Gastrocnemius medialis (tissue), 4 donors: ENCODE measurements around the gene NGEF.

Source experiments
- POLR2A ChIP-seq, 2 donors: fragments of 450-650 bp; IDR thresholded peaks; one replicate each; pipeline ENCODE4 v1.6.1; 2017; ENCODE audit warnings: antibody characterized with exemption in 2 of 2, mild to moderate bottlenecking in 2 of 2, moderate library complexity in 2 of 2
- TF ChIP-seq, protein P1 (sequence below), 5 experiments: fragments of 450-650 bp in 3 of 5; fragments of 200-600 bp in 2 of 5; sonication (generic) in 2 of 5; IDR thresholded peaks in 4 of 5; conservative IDR thresholded peaks in 1 of 5; 1 replicate in 4 of 5; 2 replicates in 1 of 5; pipeline ENCODE4 v1.5.1; 2016 to 2019; ENCODE audit warnings: antibody characterized with exemption in 5 of 5, mild to moderate bottlenecking in 3 of 5, moderate library complexity in 3 of 5

DNA sequence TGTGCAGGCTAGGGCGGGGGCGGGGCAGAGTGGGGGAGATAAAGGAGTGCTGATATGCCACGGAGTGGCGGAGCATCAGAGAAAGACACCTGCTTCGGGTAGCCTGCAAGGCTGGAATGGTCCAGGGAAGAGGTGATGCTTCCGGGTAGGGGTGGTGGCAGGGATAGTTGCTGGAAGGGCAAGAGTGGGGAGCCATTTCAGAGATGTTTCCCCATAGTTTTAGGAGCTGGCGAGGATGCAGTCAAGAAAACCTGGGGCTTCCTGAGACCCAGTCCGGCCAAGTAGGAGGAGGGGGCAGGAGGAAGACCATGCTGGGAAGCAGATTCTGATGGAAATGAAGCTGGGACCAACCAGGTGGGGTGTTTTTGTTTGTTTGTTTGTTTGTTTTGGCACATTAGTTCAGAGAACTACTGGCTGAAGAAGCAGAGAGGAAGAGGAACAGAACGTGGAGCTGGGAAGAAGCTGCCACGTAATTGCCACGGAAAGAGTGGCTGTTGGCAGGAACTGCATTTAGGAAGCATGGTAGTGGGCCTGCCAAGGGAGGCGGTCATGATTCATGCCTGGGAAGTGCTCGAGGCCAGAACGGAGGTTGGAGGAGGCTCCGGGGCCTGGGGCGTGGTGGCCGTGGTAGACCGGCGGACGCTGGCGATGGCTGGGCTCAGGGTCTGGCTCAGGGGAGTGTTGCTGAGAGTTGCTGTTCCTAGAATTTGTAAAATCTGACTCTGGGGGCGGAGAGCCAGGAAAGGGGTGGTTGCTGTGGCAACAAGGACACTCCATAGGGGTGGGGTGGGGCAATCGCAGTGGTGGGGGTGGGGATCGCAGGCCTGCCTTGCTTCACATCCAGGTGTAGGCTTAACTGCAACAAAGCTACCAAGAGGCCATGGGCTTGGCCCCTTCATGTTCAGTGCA is 38.4 kb upstream of the NGEF start:
- TF ChIP-seq, protein P1, sequence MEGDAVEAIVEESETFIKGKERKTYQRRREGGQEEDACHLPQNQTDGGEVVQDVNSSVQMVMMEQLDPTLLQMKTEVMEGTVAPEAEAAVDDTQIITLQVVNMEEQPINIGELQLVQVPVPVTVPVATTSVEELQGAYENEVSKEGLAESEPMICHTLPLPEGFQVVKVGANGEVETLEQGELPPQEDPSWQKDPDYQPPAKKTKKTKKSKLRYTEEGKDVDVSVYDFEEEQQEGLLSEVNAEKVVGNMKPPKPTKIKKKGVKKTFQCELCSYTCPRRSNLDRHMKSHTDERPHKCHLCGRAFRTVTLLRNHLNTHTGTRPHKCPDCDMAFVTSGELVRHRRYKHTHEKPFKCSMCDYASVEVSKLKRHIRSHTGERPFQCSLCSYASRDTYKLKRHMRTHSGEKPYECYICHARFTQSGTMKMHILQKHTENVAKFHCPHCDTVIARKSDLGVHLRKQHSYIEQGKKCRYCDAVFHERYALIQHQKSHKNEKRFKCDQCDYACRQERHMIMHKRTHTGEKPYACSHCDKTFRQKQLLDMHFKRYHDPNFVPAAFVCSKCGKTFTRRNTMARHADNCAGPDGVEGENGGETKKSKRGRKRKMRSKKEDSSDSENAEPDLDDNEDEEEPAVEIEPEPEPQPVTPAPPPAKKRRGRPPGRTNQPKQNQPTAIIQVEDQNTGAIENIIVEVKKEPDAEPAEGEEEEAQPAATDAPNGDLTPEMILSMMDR (IDR thresholded peaks at IDR 0.05 in 4 of 5, conservative IDR thresholded peaks at IDR 0.05 in 1 of 5): no peak
- TF ChIP-seq POLR2A (IDR thresholded peaks at IDR 0.05): no peak
